Epithelial cell of proximal tubule (primary cell): ENCODE data around the gene PHLDB1. TPM values are rescaled to one million over a fixed set of nuclear protein-coding genes. Genes with fewer than 3 reads are reported as not detected.

ENCODE experiments used
- DNase-seq: peaks from one replicate; pipeline ENCODE4 v3.0.0-alpha.2; 2011; ENCODE audit warnings: low read depth
- H3K4me3 ChIP-seq: 2 replicates; pipeline ENCODE4 v1.5.1; 2011; ENCODE audit warnings: low read depth, mild to moderate bottlenecking, low read length
- total RNA-seq: library from RNA; depleted of rRNA; stranded (reverse); fragments of >200 nt; gene quantifications from 2 replicates; pipeline ENCODE4 v1.2.3, GENCODE V29; 2015
- TF ChIP-seq, protein P1 (sequence below): conservative IDR thresholded peaks from 2 replicates; pipeline ENCODE4 v1.5.1; 2012; ENCODE audit warnings: low read depth, mild to moderate bottlenecking, low read length

PHLDB1 gene
- total RNA-seq, 1 donor from 2014 or later = 49.8 TPM

DNA sequence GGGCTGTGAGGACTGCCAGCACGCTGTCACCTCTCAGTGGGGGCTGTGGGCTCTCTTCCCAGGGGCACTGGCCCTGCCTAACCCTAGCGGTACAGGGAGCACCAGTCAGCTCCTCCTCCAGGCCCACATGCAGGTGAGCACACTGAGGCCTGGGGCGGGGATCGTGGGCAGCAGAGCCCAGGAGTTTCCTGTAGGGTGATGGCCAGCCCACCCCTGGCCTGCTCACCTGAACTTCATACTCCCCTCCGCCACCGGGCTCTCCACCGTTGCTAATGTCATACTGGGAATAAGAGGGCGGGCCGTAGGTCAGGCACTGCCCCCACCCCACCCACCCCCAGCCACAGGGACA lies 82.1 kb downstream of the PHLDB1 start:
- no peak for DNase-seq
- peak overlapping the region; percentile 19 for H3K4me3 ChIP-seq
- TF ChIP-seq, protein P1, sequence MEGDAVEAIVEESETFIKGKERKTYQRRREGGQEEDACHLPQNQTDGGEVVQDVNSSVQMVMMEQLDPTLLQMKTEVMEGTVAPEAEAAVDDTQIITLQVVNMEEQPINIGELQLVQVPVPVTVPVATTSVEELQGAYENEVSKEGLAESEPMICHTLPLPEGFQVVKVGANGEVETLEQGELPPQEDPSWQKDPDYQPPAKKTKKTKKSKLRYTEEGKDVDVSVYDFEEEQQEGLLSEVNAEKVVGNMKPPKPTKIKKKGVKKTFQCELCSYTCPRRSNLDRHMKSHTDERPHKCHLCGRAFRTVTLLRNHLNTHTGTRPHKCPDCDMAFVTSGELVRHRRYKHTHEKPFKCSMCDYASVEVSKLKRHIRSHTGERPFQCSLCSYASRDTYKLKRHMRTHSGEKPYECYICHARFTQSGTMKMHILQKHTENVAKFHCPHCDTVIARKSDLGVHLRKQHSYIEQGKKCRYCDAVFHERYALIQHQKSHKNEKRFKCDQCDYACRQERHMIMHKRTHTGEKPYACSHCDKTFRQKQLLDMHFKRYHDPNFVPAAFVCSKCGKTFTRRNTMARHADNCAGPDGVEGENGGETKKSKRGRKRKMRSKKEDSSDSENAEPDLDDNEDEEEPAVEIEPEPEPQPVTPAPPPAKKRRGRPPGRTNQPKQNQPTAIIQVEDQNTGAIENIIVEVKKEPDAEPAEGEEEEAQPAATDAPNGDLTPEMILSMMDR = no peak

DNA sequence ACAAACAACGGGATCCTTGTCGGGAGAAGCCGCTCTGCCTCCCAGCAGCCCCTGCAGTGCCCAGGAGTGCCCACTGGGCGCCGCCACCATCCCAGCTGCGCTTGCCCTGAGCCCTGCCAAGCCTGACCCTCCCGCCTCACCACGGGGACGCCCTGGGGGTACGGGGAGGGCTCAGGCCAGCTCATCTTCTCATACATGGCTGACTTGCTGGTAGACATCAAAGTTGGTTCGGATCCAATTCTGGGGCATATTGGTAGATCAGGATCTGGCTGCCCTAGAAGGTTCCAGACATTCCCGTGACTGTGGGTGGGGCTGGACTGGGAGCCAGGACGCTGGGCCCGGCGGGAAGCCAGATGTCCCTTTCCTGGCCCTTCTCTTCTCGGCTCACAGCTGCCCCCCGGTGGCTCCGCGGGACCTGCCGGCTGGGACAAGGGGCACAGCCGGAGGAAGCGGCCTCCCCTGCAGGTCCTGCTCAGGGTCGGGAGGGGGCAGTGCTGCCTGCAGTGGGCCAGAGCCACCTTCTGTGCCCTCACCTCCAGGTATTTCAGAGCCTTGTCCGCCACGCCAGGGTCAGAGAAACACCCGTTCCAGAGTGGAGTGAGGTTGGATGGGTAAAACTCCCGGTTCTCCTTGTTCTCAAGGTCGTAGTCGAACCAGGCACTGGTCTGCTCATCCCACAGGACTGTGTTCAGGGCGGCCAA lies 82.6 kb downstream of the PHLDB1 start:
- peak; percentile 72 for DNase-seq
- TF ChIP-seq, protein P1 = peak; percentile 71
- peak overlapping the region; percentile 52 for H3K4me3 ChIP-seq

DNA sequence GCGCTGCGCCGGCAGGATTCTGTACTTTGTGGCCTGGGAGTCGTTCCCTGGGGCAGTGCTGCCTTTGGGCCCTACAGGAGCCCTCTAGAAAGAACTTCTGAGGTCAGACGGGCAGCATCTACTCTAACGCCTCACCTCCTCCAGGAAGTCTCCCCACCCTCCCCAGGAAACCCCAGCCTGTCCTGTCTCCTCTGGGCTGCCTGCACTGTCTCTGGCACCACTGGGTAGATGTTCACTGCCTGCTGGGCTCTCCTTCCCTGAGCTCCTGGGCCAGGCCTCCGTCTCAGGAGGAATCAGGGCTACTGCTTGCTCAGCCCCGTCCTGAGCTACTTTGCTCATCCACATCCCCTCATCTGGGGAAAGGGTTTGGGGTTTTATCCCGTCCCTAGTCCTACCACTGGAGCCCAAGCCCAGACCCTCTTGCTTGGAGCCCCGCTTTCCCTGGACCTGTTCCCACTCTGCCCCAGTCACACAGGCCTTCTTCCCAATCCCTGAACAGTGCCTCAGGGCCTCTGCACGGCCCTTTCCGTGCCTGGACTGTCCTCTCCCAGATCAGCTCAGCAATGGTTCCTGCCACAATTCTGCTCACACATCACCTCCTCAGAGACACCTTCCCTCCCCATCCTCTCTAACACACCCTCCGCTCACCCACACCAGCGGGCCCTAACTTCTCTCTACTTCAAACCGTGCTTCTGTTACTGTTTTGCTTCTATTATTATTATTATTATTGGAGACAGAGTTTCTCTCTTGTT lies 83.3 kb downstream of the PHLDB1 start:
- no peak overlapping the region for H3K4me3 ChIP-seq
- TF ChIP-seq, protein P1 = no peak
- no peak for DNase-seq

DNA sequence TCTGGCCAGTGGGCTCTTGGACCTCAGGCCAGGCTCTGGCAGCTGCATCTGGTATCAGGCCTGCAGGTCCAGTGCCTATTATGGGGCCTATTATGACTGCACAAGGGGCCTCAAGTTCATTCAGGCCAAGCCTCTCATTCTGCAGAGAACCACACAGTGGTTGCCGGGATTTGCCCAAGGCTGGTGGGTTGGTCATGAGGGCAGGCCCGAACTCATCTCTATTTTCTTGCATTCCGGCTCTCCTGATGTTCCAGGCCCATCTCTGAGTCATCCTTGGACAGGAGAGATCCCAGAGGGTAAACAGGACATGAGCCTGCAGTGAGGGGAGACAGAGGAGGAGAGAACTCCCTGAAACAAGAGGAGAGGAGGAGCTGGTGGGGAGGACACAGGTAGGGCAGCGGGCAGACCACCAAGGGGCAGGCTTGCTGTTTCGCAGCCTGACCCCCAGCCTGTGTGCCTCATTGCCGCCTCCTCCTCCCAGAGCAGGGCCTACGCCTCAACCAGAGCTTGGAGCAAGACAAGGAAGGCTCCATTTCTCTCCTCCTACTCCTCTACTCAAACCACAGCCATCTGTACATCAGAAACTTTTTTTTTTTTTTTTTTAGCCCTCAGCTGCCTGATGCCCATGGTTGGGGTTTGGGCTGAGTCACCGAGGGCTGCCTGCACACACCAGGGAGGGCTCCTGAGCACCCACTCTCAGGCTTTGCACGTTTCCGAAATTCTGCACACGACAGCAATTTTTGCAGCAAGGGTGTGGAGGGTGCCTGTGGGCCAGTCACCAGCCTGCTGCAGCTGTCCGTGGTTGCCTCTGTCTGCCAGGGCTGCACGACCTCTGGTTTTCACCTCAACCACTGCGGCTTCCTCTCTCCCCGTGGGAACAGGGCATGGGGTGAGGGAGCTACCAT lies 84.8 kb downstream of the PHLDB1 start:
- DNase-seq = no peak
- no peak overlapping the region for H3K4me3 ChIP-seq
- TF ChIP-seq, protein P1 = no peak

DNA sequence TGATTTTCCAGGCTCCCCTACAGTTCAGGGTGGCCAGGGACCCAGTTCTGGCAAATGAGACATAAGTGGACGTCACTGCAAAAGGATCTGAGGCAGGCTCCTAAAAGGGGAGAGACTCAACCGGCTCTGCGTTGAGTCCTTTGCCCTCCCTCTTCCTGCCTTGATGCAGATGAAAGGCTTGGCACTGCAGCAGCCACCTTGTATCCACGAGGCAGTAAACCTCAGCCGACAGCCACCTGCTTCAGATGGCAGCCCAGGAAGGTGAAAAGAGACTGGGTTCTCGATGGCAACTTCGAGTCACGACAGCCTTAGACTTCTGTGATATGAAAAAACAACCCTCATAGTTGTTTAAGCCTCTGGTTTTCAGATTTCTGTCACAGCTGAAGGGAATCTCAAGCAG lies 86.8 kb downstream of the PHLDB1 start:
- TF ChIP-seq, protein P1 = no peak

DNA sequence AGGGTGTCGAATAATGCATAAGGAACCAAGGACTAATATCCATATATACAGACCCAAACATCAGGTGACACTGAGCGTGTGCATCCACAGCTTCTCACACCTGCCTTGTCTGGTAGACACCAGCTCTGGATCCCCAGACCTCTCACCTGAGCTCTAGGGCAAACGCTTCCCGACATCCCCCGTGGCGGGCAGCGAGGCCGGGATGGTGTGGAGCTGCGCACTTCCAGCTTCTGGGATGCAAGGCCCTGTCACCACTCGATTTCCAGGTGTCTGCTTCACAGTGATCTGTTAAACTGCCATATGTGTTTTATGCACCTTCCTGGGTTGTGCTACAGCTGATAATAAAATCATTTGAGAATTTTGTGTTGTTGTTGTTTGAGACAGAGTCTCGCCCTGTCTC lies 87.4 kb downstream of the PHLDB1 start:
- TF ChIP-seq, protein P1 = no peak
- no peak for DNase-seq

More for the DNA sequence above, 86.8 kb downstream of the PHLDB1 start:
- no peak overlapping the region for H3K4me3 ChIP-seq
- DNase-seq = no peak

More for the DNA sequence above, 87.4 kb downstream of the PHLDB1 start:
- no peak overlapping the region for H3K4me3 ChIP-seq
